Loucy (cell line): Measurements from ENCODE around the gene RARRES1.

Experiments used
- EZH2phosphoT487 ChIP-seq: fragments of 200-600 bp; IDR thresholded peaks from 2 replicates; pipeline ENCODE4 v1.6.1; 2018; ENCODE audit warnings: antibody characterized with exemption, mild to moderate bottlenecking, moderate library complexity, borderline replicate concordance
- TF ChIP-seq, protein P1 (sequence below): fragments of 200-600 bp; sonication (generic); conservative IDR thresholded peaks from 2 replicates; pipeline ENCODE4 v1.5.1; 2014; ENCODE audit warnings: mild to moderate bottlenecking, antibody characterized with exemption, low read length

DNA sequence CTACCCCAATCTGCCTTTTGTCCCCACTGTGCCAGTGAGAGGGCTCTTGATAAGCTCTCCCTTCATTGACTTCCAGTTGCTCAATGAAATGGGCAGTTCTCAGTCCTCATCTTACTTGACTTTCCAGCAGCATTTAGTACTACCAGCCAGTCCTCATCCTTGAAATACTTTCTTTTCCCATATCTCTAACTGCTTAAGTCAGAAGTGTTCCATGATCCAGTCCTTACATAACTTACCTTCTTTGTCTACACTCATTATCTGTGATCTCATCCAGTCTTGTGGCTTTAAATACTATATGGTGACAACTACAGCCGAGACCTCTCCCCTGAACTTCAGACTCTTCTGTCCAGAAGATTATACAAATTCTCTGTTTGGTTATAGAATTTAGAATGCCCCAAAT, 28.7 kb downstream of the RARRES1 start:
- TF ChIP-seq, protein P1, sequence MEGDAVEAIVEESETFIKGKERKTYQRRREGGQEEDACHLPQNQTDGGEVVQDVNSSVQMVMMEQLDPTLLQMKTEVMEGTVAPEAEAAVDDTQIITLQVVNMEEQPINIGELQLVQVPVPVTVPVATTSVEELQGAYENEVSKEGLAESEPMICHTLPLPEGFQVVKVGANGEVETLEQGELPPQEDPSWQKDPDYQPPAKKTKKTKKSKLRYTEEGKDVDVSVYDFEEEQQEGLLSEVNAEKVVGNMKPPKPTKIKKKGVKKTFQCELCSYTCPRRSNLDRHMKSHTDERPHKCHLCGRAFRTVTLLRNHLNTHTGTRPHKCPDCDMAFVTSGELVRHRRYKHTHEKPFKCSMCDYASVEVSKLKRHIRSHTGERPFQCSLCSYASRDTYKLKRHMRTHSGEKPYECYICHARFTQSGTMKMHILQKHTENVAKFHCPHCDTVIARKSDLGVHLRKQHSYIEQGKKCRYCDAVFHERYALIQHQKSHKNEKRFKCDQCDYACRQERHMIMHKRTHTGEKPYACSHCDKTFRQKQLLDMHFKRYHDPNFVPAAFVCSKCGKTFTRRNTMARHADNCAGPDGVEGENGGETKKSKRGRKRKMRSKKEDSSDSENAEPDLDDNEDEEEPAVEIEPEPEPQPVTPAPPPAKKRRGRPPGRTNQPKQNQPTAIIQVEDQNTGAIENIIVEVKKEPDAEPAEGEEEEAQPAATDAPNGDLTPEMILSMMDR, result no peak
- no peak for TF ChIP-seq EZH2phosphoT487
